Heart left ventricle (tissue), 13 donors: ENCODE data around the gene CACNB4.

Experiments
- CTCF ChIP-seq, 12 donors: fragments of 200-600 bp; sonication (generic) in 4 of 12; IDR thresholded peaks; one replicate each; pipeline versions ENCODE4 v1.5.0 to v1.8.0; 2018 to 2022; ENCODE audit warnings: antibody characterized with exemption in 12 of 12, mild to moderate bottlenecking in 5 of 12
- POLR2A ChIP-seq, 2 donors: fragments of 450-650 bp; IDR thresholded peaks; one replicate each; pipeline ENCODE4 v1.6.1; 2017; ENCODE audit warnings: antibody characterized with exemption in 2 of 2, mild to moderate bottlenecking in 2 of 2, moderate library complexity in 2 of 2
- donor health status: ischemic (EF 13 %, LVEDD 7.1; RV severe dilation, severe dysfunction).
- donor health status: DM: no; HTN: yes; CAD: no.
- donor health status: DM: no; HTN: no; CAD: no.
- donor health status: ischemic (EF 25% LVEDD 6.9; RV normal size, moderate dysfunction).
- donor health status: ischemic (EF 25% LVEDD 5.7; RV mildly dilated, moderate dysfunction).
- donor health status: ischemic (EF 35%, LVEDD 5.7; RV mildly dilated, moderate dysfunction).
- donor health status: nonischemic (EF 11% LVEDD 7.7; RV severe dilation, severe dysfunction).
- donor health status: DM: yes; HTN: yes; CAD: no.
- donor health status: PGD.
- donor health status: ischemic (EF 29% LVEDD 5.4; RV normal size, mild dysfunction).
- donor health status: nonischemic (EF 23%, LVEDD 6.1; RV moderate dilation, normal function).

GRCh38 chr2:151973901-151974199, 125.0 kb downstream of the CACNB4 start:
- TF ChIP-seq POLR2A (IDR thresholded peaks at IDR 0.05) (no peak), CTCF (IDR thresholded peaks at IDR 0.05) (no peak)
